ENCODE data around the gene ARID1B. TPM values are rescaled to one million over a fixed set of nuclear protein-coding genes. Genes with fewer than 3 reads are reported as not detected.

The ARID1B gene
- total RNA-seq, 1 donor from 2014 or later: 78.1 TPM

GRCh38 chr6:156877126-156877863 lies 100.1 kb downstream of the ARID1B start:
- no peak overlapping the region for H3K4me3 Mint-ChIP-seq (ENCODE audit: unreplicated experiment)
- H3K4me1 Mint-ChIP-seq (ENCODE audit: unreplicated experiment): peaks cover 27% of the 10 kb centered on the region
- H3K36me3 Mint-ChIP-seq (ENCODE audit: unreplicated experiment): peaks cover 8% of the 10 kb centered on the region

GRCh38 chr6:156878681-156879080 lies 101.5 kb downstream of the ARID1B start:
- peaks cover 30% of the 10 kb centered on the region for H3K4me1 Mint-ChIP-seq (ENCODE audit: unreplicated experiment)
- DNase-seq (ENCODE audit: extremely low spot score, unreplicated experiment): no peak
- H3K27me3 Mint-ChIP-seq (ENCODE audit: unreplicated experiment): no peaks in the 10 kb centered on the region
- no peak overlapping the region for H3K4me3 Mint-ChIP-seq (ENCODE audit: unreplicated experiment)
- TF ChIP-seq, protein P1, sequence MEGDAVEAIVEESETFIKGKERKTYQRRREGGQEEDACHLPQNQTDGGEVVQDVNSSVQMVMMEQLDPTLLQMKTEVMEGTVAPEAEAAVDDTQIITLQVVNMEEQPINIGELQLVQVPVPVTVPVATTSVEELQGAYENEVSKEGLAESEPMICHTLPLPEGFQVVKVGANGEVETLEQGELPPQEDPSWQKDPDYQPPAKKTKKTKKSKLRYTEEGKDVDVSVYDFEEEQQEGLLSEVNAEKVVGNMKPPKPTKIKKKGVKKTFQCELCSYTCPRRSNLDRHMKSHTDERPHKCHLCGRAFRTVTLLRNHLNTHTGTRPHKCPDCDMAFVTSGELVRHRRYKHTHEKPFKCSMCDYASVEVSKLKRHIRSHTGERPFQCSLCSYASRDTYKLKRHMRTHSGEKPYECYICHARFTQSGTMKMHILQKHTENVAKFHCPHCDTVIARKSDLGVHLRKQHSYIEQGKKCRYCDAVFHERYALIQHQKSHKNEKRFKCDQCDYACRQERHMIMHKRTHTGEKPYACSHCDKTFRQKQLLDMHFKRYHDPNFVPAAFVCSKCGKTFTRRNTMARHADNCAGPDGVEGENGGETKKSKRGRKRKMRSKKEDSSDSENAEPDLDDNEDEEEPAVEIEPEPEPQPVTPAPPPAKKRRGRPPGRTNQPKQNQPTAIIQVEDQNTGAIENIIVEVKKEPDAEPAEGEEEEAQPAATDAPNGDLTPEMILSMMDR (IDR thresholded peaks at IDR 0.05): no peak
- H3K27ac Mint-ChIP-seq (ENCODE audit: unreplicated experiment): no peak overlapping the region
- peaks cover 3% of the 10 kb centered on the region for H3K36me3 Mint-ChIP-seq (ENCODE audit: unreplicated experiment)
- no peaks in the 10 kb centered on the region for H3K9me3 Mint-ChIP-seq (ENCODE audit: unreplicated experiment)

More at GRCh38 chr6:156877126-156877863, 100.1 kb downstream of the ARID1B start:
- TF ChIP-seq, protein P1 (IDR thresholded peaks at IDR 0.05): no peak
- H3K27me3 Mint-ChIP-seq (ENCODE audit: unreplicated experiment): no peaks in the 10 kb centered on the region
- H3K9me3 Mint-ChIP-seq (ENCODE audit: unreplicated experiment): no peaks in the 10 kb centered on the region
- DNase-seq (ENCODE audit: extremely low spot score, unreplicated experiment): no peak
- no peak overlapping the region for H3K27ac Mint-ChIP-seq (ENCODE audit: unreplicated experiment)

DNA sequence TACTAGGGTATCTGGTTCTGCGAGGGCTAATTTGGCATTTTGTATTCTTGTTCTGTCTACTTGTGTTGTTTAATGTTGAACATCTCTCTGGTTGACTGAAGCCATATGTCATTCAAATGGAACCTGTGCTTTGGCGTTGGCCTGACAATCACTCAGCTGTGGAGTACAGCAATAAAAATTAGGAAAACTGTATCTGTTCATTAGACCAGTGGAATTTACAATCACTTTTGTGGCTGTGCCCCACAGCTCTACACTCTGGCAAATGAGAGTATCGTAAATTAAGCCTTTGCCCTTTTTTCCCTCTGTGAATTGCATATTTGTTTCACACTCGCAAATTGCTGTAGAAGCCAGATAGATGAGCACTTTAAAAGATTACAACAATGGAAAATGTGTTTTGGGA lies 102.0 kb downstream of the ARID1B start:
- Mint-ChIP-seq H3K27me3 (ENCODE audit: unreplicated experiment) (no peaks in the 10 kb centered on the region), H3K27ac (ENCODE audit: unreplicated experiment) (no peak overlapping the region), H3K4me3 (ENCODE audit: unreplicated experiment) (no peak overlapping the region), H3K9me3 (ENCODE audit: unreplicated experiment) (no peaks in the 10 kb centered on the region), H3K4me1 (ENCODE audit: unreplicated experiment) (peaks cover 35% of the 10 kb centered on the region), H3K36me3 (ENCODE audit: unreplicated experiment) (no peaks in the 10 kb centered on the region)
- TF ChIP-seq, protein P1 (IDR thresholded peaks at IDR 0.05): no peak
- no peak for DNase-seq (ENCODE audit: extremely low spot score, unreplicated experiment)

GRCh38 chr6:156879591-156879990 lies 102.4 kb downstream of the ARID1B start:
- Mint-ChIP-seq H3K36me3 (ENCODE audit: unreplicated experiment) (no peaks in the 10 kb centered on the region), H3K27me3 (ENCODE audit: unreplicated experiment) (no peaks in the 10 kb centered on the region), H3K9me3 (ENCODE audit: unreplicated experiment) (no peaks in the 10 kb centered on the region), H3K4me1 (ENCODE audit: unreplicated experiment) (peaks cover 37% of the 10 kb centered on the region), H3K4me3 (ENCODE audit: unreplicated experiment) (no peak overlapping the region), H3K27ac (ENCODE audit: unreplicated experiment) (no peak overlapping the region)
- no peak for DNase-seq (ENCODE audit: extremely low spot score, unreplicated experiment)
- TF ChIP-seq, protein P1 (IDR thresholded peaks at IDR 0.05): no peak

DNA sequence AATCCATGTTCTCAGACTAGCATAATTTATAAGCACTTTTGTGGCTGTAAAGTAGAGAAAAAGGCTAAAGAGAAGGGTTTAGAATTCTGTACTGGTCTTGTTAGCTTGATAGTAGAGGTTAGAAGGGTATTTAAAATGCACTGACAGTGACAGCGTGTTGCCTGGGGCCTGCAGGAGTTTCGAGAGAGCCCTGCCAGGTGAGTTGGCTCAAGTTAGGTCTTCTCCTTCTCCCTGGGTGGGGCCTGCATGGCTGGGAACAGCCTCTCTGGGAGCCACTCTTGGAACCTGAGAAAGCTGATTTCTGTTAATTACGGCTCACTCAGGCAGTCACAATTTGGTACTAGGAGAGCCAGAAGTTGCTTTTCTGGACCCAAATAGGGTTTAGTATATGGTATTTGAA lies 103.7 kb downstream of the ARID1B start:
- Mint-ChIP-seq H3K4me3 (ENCODE audit: unreplicated experiment) (no peak overlapping the region), H3K27me3 (ENCODE audit: unreplicated experiment) (no peaks in the 10 kb centered on the region), H3K27ac (ENCODE audit: unreplicated experiment) (no peak overlapping the region), H3K36me3 (ENCODE audit: unreplicated experiment) (no peaks in the 10 kb centered on the region), H3K4me1 (ENCODE audit: unreplicated experiment) (peaks cover 35% of the 10 kb centered on the region), H3K9me3 (ENCODE audit: unreplicated experiment) (no peaks in the 10 kb centered on the region)
- TF ChIP-seq, protein P1 (IDR thresholded peaks at IDR 0.05): no peak
- DNase-seq (ENCODE audit: extremely low spot score, unreplicated experiment): no peak

Measured in osteocyte (in vitro differentiated cells).